ENCODE measurements around the gene CLMN.
"Not testable (repeated sequence)": the region's sequence is repeated elsewhere in the genome, so short reads cannot be mapped to it uniquely, and the experiment has no call there.

The CLMN gene

DNA sequence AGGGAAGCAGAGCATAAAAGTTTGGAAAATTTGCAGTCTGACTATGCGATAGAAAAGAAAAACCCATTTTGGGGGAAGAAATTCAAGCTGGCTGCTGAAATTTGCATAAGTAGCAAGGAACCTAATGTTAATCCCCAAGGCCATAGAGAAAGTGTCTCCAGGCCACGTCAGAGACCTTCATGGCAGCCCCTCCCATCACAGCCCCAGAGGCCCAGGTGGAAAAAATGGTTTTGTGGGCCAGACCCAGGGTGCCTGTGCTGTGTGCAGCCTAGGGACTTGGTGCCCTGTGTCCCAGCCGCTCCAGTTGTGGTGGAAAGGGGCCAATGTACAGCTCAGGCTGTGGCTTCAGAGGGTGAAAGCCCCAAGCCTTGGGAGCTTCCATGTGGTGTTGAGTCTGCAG, 35.9 kb downstream of the CLMN start:
- DNase-seq: not testable (repeated sequence)

DNA sequence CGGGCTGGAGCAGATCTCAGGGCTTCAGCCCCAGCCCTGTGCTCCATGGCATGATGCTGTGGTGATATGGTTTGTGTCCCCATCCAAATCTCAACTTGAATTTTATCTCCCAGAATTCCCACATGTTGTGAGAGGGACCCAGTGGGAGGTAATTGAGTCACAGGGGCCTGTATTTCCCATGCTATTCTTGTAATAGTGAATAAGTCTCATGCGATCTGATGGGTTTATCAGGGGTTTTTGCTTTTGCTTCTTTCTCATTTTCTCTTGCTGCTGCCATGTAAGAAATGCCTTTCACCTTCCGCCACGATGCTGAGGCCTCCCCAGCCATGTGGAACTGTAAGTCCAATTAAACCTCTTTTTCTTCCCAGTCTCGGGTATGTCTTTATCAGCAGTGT, 36.7 kb downstream of the CLMN start:
- DNase-seq: not testable (repeated sequence)

DNA sequence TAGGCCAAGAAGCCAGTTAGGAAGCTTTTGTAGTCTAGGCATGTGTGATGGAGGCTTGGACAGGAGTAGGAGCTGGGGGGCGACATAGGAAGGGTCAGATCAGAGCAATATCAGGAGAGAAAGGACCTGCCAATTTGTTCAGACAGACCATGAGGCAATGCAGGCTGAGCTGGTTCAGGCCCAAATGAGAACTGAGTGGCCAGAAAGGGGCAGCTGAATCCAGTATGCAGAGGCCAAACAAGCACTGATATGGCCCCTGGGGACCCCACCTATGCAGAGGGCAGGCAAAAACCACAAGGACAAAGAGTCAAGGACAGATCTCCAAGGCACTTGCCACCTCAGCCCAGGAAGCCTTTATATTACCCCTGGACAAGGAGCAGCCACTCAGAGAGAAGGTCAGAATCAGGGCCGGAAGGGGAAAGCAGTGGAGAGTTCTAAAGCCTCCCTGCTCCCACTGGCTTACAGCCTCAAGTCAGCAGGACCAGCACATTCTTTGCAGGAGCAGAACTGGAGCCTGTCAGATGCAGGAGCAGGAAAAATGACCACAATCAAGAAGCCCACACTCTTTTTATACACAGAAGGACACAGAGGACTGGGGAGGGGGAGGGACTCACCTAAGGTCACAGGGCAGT, 37.2 kb downstream of the CLMN start:
- no peak for DNase-seq

DNA sequence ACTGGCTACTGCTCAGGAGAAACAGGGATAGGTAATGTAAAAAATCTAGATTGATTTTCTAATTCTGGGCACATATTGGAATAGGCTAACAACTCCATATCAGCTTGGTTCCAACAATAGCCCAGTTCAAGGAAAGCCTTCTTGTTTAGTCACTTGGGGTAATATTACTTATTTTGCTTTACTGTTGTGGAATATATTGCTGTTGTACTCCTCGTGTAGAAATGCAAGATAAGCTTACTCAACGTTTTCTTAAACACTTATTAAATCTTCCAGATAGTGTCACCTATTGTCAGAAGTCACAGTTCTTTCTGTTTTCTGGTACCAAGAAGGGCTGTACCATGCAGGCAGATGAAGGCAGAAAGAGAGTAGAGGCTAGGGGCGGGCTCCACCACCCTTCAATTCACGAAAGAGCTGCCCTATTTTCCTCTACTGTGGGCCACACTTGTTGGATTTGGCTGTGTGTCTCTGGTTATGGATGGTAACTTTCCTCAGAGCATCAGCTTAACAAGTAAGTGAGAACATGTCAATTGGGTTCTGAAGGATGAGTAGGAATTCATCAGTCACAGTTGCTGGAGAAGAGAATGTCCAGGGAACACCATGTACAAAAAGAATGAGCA, 38.0 kb downstream of the CLMN start:
- no peak for DNase-seq

DNA sequence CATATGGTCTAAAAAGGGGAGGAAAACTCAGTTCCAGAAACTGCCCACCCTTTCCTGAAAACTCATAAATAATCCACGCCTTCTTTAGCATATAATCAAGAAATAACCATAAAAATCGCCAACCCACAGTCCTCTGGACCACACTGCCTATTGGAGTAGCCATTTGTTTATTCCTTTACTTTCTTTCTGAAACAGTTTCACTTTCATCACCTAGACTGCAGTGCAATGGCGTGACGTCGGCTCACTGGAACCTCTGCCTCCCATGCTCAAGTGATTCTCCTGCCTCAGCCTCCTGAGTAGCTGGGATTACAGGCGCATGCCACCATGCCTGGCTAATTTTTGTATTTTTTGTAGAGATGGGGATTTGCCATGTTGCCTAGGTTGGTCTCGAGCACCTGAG, 44.2 kb downstream of the CLMN start:
- DNase-seq: no peak

DNA sequence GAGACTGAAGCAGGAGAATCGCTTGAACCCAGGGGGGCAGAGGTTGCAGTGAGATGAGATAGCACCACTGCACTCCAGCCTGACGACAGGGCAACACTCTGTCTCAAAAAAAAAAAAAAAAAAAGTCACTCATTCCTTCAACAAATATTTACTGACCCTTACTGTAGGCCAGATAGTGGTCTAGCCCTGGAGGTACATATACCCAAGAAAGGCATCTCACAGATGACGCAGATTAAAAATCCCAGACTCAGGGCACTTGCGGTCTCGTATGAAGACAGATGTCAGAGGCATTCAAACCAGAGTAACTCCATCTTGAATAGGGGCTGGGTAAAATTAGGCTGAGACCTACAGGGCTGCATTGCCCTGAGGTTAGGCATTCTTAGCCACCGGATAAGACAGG, 44.8 kb downstream of the CLMN start:
- DNase-seq: no peak

DNA sequence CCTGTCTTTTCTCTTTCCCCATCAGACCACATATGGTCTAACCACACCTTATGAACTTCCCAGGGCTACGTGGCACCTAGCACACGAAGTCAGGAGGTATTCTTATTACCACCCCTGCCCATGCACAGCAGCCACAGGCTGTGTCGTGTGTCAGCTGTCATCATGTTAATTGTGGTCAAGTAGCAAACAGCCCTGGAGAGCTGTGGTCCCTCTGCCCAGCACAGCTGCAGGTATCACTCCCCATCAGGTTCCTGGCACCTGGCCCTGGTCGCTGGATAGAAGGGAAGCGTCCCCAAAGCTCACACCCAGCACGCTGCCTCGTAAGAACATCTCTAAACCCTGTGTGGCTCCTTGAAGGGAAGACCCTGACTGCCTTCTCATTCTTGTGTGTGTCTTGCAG, 45.4 kb downstream of the CLMN start:
- no peak for DNase-seq

DNA sequence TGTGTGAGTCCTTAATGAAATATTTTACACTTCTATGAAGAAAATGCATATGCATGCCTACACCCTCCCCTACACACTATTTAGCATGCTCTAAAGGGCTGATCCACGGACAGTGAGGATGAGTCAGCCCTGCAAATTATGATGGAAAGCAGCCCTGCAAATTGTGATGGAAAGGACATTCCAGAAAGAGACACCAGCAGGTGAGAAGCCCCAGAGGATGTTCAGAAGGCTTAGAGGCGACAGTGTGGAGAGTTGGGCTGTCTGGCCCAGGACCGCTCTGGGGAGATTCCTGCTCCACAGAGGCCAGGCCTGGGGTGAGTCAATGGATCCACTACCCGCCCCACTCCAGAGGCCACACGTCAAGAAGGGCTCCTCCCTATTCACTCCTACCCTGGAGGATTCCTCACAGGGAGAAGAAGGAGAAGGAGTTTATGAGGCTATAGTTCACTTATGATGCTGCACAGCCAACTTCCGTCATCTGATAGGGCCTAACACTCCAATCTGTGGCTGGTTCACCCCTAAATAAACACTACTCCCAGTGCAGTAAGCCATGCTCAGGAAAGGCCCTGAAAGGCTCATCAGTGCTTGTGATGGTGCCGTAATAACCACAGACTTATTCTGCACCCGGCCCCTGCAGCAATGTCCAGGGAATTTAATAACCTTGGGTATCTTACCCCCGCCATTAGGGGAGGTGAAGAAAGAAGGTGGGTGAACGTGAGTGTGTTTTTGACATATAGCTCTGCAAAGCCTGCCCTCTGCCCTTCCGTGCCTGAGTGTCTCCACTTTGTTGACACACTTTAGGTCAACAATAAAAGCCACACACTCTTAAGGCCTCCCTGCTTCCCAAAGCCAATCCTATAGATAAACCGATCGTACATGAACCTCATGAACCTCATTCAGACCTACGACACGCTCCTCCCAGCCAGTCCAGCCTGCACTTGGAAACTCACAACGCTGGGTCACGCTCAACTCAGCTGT, 46.4 kb downstream of the CLMN start:
- DNase-seq: no peak

DNA sequence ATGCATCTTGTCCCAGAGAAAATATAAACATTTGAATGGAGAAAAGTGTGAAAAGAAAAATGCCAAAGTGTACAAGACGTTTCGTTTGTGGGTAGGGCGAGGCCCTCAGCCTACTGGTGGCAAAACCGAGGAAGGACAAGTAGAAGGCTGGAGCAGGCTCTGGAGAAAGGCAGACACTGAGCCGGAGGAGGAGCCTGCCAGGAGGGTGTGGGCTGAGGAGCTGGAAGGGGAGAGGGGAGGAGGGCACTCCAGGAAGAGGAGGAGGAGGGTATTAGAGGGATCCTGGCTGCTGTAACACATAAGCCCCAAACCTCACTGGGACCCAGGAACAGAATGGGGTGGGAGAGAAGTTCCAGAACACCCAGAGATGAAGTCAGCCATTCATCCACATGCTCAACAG, 47.7 kb downstream of the CLMN start:
- DNase-seq: no peak

DNA sequence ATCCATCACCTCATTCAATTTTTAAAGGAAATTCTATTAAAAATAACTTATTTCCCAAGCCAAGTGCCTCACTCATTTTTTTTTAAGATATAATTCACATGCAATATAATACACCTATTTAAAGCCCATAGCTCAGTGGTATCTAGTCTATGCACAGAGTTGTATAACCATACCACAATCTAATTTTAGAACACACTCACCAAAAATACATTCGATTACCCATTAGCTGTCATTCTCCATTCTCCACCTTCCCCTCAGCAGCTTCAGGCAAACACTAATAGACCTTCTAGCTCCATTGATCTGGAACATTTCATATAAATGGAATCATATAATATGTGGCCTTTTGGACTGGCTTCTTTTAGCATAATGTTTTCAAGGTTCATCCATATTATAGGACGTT, 49.5 kb downstream of the CLMN start:
- no peak for DNase-seq

DNA sequence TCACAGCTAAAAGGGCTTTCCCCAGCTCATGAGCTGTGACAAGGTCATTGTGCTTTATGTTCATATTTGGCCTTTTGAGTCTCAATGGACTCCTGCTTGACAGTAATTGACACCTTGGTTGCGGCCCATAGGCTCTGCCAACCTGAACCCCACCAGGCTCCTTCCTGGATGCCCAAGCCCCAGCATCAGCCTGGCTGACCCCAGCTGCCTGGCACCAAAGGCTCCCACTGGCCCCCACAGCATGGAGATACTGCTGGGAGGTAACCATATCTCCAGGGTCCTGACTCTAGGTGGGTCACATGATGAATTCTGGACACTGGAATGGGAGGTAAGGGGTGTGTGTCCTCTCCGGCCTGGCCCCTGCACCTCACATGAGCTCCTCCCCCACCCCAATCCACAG, 50.2 kb downstream of the CLMN start:
- no peak for DNase-seq

DNA sequence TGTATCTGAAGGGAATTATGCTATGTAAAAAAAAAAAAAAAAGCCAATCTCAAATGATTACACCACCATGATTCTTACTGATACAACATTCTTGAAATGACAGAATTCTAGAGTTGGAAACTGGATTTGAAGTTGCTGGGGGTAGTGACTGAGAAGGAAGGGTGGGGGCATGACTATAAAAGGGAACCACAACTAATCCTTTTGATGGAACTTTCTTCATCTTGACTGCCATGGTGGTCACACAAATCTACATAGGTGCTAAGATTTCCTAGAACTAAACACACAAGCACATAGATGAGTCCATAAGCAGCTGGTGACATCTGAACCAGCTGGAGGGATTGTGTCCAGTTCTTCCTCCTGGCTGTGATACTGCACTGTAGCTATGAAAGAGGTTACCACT, 51.4 kb downstream of the CLMN start:
- DNase-seq: no peak

DNA sequence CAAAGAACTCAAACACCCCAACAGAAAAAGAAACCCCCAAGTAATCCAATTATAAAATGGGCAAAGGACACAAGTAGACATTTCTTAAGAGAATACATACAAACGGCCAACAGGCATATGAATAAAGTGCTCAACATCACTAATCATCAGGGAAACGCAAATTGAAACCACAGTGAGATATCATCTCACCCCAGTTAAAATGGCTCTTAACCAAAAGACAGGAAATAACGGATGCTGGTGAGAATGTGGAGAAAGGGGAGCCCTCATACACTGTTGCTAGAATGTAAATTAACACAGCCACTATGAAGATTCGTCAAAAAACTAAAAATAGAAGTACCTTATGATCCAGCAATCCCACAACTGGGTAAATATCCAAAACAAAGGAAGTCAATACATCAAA, 52.4 kb downstream of the CLMN start:
- DNase-seq: no peak

DNA sequence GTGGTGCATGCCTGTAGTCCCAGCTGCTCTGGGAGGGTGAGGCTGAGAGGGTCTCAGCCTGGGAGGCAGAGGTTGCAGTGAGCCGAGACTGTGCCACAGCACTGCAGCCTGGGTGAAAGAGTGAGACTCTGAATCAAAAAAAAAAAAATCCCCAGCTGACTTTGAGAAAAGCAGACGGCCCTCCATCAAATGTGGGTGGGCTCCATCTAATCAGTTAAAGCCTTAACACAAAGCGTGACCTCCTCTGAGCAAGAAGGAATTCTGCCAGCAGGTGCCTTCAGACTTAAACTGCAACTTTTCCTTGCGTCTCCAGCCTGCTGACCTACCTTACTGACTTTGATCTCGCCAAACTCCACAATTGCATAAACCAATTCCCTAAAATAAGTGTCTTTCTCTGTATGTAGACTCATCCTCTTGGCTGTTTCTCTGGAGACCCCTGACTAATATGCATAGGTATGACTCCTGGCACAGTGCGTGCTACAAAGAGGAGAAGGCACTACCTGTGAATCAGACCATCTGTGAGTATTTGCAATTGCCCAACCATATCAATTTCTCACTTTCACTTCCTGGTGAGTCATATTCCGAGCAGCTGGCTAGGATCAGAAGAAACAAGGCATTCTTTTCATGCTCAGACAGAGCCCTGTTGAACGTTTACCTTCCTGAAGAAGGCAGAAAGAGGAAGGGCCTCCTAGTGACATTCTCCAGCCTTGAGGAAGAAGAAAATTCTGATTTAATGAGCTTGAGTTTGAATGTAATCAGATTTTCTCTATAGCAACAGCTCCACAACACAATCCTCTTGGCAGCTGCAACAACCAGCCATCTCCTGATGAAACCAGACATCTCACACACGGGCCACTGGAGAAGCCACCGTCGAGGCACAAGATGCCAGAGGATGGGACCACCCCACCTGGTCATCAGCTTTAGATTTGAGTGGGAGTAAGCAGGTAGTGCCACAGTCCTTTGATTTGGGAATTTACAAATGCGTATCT, 54.3 kb downstream of the CLMN start:
- DNase-seq: no peak

DNA sequence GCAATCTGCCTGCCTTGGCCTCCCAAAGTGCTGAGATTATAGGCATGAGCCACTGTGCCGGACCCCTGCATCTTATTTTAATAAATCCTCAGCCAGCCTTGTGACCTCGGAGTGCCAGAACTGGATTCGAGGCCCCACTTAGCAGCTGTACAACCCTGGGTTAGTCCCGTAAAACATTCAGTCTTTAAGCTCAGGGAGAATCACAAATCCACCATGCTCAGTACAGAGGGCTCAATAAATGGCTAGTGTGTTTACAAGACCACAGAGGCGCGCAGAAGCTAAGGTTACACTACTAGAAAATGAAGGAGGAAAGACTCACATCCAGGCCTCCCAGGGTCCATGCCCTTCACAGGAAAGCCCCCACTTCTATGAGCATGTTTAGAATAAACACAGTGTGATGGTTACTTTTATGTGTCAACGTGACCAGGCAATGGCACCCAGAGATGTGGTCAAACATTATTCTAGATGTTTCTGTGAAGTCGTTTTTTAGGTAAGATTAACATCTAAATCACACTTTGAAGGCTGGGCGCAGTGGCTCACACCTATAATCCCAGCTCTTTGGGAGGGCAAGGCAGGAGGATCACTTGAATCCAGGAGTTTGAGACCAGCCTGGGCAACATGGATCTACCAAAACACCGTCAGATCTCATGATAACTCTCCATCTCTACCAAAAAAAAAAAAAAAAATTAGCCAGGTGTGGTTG, 55.3 kb downstream of the CLMN start:
- DNase-seq: no peak

DNA sequence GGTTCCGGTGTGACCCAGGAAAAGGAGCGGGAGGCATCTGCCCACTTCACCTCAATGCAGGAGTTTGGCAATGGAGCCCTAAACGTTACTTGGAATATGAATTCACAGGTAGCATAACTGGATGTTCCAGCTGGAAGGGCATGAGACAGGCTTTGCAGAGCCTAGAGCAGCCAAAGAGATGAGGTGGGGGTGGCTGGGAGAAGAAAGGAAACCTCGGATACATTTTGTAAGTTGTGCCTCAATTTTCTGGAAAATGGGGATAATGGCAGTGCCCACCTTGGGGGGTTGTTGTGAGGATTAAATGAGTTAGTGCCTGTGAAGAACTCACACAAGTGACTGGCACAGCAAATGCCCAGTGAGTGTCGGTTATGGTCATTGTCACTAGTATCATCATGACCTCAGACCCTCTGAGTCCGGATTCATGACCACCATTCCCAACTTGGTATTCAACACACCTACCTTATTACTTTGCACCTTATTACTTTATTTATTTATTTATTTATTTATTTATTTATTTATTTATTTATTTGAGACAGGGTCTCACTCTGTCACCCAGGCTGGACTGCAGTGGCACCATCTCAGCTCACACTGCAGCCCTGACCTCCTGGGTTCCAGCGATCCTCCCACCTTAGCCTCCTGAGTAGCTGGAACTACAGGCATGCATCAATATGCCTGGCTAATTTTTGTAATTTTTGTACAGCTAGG, 56.0 kb downstream of the CLMN start:
- no peak for DNase-seq

DNA sequence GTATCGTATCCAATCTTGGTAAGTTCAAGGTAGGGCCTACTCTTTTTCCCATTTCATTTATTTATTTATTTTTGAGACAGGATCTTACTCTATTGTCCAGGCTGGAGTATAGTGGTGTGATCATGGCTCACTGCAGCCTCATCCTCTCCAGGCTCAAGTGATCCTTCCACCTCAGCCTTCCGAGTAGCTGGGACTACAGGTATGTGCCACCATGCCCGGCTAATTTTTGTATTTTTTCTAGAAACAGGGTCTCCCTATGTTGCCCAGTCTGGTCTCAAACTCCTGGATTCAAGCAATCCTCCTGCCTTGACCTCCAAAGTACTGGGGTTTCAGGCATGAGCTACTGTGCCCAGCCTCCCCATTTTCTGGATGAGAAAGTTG, 57.2 kb downstream of the CLMN start:
- DNase-seq: no peak

DNA sequence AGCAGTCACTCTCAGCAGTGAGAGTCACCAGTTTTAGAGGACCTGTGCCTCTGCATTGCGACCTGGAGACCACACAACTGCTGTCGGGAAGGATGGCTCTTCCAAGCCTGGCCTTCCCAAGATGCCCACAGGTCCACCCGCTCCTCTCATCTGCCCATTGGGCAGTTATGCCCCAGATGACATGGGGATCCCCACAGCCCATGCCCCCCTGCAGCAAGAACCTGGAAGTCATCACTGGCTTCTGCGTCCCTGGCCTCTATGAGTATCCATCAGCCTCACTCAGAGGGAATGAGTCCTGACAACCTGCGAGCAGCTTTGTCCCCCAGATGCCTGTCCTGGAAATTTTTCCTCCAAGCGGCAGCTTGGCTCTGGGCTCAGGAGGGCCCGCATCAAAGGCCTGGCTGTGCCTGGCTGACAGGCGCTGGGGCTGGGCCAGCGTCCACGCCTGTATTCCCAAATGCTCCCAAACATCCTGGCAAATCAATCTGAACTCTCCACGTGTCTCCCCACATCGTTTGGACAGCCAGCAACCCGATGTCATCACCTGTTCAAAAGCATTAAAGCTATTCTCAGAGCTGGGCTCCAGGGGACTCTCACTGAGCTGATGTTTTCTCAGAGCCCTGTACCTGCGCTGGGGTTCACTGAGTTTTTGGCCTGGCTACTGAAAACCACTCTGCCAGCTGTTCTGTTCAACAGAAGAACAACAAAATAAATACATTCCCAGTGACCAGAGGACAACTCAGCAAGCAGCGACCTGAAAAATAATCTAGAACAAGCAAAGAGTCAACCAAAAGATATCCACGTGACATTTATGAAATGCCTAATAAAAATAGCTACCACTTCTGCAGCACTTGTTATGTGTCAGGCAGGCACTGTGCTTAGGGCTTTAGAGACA, 57.8 kb downstream of the CLMN start:
- peak; percentile 78 for DNase-seq

DNA sequence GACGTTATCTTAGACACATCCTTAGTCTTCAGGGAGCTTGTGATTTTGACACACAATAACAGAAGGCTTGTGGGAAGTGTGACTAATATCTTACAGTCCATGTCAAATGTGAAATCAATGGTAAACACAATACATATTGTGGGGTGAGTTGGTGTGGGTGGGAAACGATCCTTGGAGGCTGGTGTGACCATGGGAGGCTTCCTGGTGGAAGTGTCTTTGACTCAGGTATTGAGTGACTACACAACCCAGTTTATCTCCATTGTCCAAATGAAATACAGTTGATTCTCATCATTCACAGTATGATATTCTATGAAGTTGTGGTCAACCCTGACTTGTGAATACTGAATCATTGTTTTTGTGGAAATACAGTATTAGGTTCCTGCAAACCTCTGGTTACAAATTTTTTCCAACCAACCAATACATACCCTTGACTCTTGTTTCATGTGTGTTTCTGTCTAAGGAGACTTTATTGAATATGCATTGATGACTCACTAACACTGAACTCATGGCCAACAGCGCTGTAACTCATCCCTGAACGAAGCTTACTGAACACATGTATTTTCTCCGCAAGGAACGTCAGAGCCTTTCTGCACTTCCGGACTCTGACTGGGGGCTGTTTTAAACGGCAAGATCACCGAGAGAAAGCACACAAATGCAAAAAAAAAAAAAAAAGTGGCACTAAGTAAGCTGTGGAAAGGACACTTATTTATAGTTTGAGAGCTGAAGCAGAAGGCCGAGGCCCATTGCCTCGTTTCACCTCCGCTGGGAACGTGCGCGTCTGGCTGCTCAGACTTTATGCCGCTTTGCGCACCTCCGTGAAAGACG, 59.0 kb downstream of the CLMN start:
- DNase-seq: no peak
